ENCODE results near the gene SDC4.

Gene SDC4

GRCh38 chr20:45308117-45308778, 40.0 kb downstream of the SDC4 start, which contains the start of gene MATN4:
Gene MATN4 (minus strand): TSS chr20:45308299. CDS start chr20:45305582, 2,717 bp downstream.
- Histone ChIP-seq H3K9me3 (ENCODE audit: control insufficient read depth, insufficient read depth, low read depth, low read length) (no peaks in the 10 kb centered on the region), H3K36me3 (ENCODE audit: control insufficient read depth in 2 of 2, insufficient read depth in 1 of 2, low read length in 2 of 2) (no peaks in the 10 kb centered on the region), H3K27ac (ENCODE audit: extremely low read depth, low read depth, low read length) (no peak within 1 kb of the TSS), H3K4me1 (ENCODE audit: control insufficient read depth, insufficient read depth, low read length) (no peaks in the 10 kb centered on the region), H3K4me3 (ENCODE audit: low read depth, low read length) (no peak within 1 kb of the TSS)
- ChIA-PET CTCF (no interaction called here), POLR2A (no interaction called here)
- TF ChIP-seq GLI2 (tag by site-specific recombination; IDR thresholded peaks at IDR 0.05; ENCODE audit: borderline replicate concordance, low read depth) (no peak), ZBTB1 (tag by site-specific recombination; IDR thresholded peaks at IDR 0.05) (no peak), ZNF112 (tag by site-specific recombination; IDR thresholded peaks at IDR 0.05) (no peak), SP7 (tag by site-specific recombination; IDR thresholded peaks at IDR 0.05) (no peak), GLIS2 (tag by site-specific recombination; IDR thresholded peaks at IDR 0.05) (no peak), ZNF677 (tag by site-specific recombination; IDR thresholded peaks at IDR 0.05) (no peak), ZNF169 (tag by site-specific recombination; IDR thresholded peaks at IDR 0.05) (no peak)

GRCh38 chr20:45307076-45307640, 41.1 kb downstream of the SDC4 start:
- no peak overlapping the region for H3K4me3 ChIP-seq (ENCODE audit: low read depth, low read length)
- H3K27ac ChIP-seq (ENCODE audit: extremely low read depth, low read depth, low read length): no peak overlapping the region
- TF ChIP-seq ZNF239 (tag by site-specific recombination; IDR thresholded peaks at IDR 0.05): no peak
- no peak for TF ChIP-seq ZNF518A (tag by site-specific recombination; conservative IDR thresholded peaks at IDR 0.05; ENCODE audit: low read depth)
- TF ChIP-seq YY1 (tag by site-specific recombination; IDR thresholded peaks at IDR 0.05): no peak
- TF ChIP-seq ZNF747 (tag by site-specific recombination; IDR thresholded peaks at IDR 0.05): no peak
- no peak for TF ChIP-seq ZNF580 (tag by site-specific recombination; IDR thresholded peaks at IDR 0.05)
- no peak for TF ChIP-seq ZNF211 (tag by site-specific recombination; IDR thresholded peaks at IDR 0.05; ENCODE audit: low read depth)
- TF ChIP-seq ZNF280C (tag by site-specific recombination; IDR thresholded peaks at IDR 0.05): no peak
- TF ChIP-seq MEIS1 (CRISPR knock-in tag; IDR thresholded peaks at IDR 0.05; ENCODE audit: borderline replicate concordance): no peak
- no peak for TF ChIP-seq ZNF335 (tag by site-specific recombination; conservative IDR thresholded peaks at IDR 0.05)
- TF ChIP-seq ZBTB48 (tag by site-specific recombination; IDR thresholded peaks at IDR 0.05): no peak
- TF ChIP-seq ZNF48 (tag by site-specific recombination; IDR thresholded peaks at IDR 0.05): no peak
- TF ChIP-seq ZNF274 (IDR thresholded peaks at IDR 0.05; ENCODE audit: low read length): no peak
- no peak for TF ChIP-seq ZNF274 (tag by site-specific recombination; IDR thresholded peaks at IDR 0.05; ENCODE audit: borderline replicate concordance)
- ChIA-PET CTCF (no interaction called here), POLR2A (no interaction called here)
- H3K4me1 ChIP-seq (ENCODE audit: control insufficient read depth, insufficient read depth, low read length): no peaks in the 10 kb centered on the region
- no peaks in the 10 kb centered on the region for H3K9me3 ChIP-seq (ENCODE audit: control insufficient read depth, insufficient read depth, low read depth, low read length)
- no peaks in the 10 kb centered on the region for H3K36me3 ChIP-seq (ENCODE audit: control insufficient read depth in 2 of 2, insufficient read depth in 1 of 2, low read length in 2 of 2)

Measured in HEK293 (cell line).